Measurements from ENCODE around the gene NSUN7. TPM values are rescaled to one million over a fixed set of nuclear protein-coding genes. Genes with fewer than 3 reads are reported as not detected.
"Not testable (repeated sequence)": the region's sequence is repeated elsewhere in the genome, so short reads cannot be mapped to it uniquely, and the experiment has no call there.

NSUN7 gene
- total RNA-seq, 1 donor from 2014 or later, result not detected

DNA sequence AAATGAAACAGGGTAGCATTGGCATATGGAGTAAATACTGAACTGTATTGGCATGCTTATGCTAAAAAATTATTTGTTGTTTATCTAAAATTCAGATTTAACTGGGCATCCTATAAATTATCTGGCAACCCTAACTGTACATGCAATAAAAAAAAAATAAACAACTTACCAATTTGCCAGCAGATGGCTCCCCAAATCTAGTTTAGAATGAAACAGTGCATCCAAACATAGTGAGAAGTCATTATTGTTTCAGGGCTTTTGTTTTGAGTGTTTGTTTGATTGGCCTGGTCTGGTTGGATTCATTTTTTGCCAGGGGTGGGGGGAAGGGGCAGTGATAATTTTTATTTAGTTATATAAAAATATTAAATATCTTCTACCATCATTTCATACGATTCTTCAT, 12.8 kb upstream of the NSUN7 start:
- peak; percentile 63 for DNase-seq

DNA sequence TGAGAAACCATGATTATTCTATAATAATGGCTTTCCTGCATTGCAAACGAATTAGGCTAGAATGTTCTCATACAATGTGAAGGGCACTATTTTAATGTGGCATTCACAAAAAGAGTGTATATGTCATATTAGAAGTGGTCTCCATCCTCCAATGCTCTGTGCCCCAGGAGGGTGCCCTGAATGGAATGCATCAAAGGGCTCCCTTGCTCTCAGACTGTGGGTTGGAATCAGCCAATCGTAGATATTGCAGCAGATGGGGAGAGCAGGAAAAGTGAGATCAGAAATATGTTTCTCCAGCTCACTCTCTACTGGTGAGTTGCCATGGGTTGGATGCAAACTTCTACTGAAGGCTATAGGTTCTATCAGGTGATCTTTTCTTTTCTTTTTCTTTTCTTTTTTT, 11.9 kb upstream of the NSUN7 start:
- no peak for DNase-seq

DNA sequence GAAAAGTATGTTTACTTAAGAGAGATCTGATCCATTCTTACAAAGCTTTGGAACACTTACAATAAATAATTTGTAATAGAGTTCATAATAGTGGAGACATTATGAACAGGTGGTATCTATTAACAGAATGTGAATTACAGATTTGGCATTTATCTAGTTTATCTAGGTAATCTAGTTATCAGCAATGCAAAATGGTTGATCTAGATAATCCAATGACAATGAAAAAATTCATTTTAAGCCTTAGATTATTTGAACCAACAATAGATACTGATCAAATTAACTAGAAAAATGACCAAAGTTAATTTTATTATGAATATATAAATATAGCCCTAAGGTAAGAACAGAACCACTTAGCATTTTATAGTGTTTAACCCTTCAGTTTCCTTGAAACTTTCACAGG, 10.4 kb upstream of the NSUN7 start:
- DNase-seq, result no peak

DNA sequence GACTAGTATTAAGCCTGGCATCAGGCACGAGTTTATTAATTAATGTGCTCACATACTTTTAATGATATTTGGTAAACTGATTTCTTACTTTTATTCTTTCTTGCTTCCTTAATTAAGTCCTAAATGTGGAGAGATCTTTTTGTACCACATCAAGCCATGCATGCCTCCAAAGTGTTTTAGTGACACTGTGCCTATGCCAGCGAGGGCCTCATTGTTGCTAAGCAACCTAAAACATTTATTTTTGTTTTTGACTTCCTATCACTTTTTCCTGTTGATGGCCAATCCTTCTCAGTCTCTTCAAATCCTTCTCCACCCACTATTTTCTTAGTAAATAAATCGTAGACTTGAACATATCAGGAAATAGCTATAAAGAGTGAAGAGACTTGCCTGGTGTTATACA, 5.5 kb upstream of the NSUN7 start:
- no peak for DNase-seq

DNA sequence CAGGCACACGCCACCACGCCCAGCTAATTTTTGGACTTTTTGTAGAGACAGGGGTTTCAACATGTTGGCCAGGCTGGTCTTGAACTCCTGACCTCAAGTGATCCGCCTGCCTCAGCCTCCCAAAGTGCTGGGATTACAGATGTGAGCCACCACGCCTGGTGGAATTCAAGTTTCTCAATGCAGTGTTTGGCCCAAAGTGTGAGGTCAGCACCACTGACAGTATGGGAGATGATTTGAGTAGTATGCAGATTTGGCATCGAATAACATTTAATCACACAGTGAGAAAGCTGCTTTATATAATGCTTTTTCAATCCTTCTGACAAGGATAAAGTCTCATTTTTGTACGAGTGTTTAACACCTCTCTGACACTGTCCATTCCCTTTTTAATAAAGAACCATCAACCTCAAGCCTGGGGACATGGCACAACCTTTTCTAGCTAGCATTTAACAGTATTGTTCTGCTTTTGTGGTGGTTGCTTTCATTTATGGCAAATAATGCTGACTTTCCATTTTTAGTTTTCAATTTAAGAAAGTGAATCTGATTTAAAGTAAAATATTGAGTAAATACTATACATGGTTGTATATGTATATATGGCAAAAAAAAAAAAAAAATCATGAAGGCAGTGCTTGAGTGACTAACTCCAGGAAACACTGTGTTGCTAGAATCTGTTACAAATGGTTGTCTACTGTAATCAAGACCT, 4.3 kb upstream of the NSUN7 start:
- DNase-seq, result no peak

DNA sequence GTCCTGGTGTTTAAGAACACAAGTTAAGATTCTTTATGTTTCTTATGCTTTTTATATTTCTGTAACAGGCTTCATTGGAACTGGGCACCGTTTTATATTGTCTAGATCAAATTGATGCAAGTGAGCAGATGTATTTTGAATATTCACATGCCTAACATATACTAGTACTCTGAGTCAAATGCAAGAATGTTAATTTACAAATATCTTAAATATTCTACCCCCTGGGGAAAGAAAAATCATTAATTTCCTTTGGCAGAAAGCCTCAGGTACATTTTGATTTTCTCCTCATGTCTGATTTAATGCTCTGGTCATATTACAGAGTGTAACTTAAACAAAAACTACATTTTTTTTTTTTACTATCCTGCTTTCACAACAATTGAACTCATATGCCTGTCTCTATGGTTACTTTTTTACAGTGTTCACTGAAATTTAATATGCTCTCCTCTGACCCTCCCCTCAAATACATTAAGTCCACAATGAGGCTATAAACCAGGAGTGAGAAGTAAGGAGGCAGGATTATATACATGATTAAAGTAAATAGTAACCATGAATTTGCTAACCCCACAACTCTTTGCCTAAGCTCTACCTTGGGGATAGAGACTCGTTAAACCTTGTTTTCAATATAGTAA, 2.4 kb upstream of the NSUN7 start:
- DNase-seq, result no peak

DNA sequence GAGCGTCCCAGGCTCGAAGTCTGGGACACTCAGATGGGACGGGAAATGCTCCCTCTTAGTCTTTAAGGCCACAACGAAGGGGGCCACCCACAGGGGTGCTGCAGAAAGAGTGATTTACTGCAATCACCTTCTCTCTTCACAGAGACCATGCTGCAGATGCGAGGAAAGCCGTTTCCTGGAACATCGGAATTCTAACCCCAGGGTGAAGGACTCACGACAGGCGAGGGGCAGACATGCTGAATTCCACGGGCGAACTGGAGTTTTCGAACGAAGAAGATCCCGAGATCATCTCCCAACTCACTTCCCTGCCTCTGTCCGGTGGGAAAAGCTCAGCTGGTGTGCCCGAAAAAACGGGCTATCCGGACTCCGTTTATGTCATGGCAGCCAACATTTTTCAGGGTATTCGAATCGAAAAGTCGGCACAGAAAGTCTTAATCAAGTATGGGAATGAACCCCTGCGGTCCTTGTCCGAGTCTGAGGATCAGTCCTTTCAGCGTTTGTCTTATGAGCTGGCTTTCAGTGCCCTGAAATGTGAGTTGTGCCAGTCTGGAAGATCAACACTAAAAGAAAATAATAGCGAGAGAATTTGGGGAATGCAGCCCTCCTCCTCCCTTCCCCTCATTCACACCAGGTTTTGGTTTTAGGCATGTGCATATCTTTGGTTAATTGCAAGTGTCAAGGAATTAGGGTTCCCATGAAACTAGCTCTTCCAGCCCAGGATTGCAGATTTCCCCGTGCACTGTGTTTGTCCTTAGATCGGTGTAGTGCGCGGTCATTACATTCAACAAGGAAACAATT, 905 bp downstream of the NSUN7 start:
- DNase-seq, result peak; percentile 12

DNA sequence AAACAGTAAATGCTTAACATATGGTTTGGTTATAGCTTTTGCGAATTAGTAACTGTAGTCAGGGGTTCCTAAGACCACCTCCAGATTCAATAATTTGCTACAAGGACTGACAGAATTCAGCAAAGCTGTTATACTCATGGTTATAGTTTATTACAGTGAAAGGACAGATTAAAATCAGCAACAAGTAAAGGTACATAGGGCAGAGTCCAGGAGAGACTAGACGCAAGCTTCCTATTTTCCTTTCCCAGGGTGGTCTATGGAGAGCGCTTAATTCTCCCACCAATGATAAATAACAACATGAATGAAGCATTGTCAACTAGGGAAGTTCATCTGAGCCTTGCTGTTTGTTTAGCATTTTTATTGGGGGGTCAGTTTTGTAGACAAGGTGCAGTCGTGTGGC, 5.9 kb downstream of the NSUN7 start:
- no peak for DNase-seq

DNA sequence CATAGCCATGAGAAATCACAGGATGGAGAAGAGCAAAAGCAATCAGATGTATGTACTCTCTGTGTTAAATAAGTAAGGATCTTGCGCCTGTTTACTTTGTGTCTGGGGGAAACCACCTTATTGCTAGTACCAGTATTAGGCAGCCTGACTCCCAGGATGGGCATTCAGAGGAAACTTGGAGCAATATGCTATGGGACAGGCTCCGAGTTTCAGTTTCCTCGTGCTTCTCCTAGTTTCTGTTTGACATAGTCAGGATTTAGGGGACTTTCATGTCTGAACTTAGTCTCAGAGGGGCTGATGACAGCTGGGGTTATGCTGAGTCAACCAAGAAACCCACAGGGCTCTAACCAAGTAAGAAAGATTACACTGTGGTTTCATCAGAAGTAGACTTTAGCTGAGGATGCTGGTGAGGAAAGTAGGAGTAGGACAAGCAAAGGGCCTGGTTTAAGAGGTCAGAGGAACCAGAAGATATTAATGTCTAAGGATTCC, 13.5 kb downstream of the NSUN7 start:
- no peak for DNase-seq

DNA sequence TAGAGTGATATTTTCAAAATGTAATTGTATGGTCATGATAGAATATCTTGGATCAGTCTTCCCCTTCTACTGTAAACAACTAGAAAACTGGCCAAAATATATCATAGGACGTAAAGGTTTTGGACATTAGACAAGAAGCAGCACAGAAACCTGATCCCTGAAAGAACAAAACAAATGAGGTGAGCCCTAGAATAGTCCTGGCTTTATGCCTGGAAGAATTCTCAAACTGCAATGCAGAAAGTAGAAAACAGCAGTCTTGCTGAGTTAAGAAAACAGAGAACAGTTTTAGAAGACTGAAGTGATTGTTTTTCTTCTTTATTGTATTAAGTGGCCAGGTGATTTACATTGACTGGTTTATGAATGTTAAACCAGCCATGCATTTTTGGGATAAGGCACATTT, 19.5 kb downstream of the NSUN7 start:
- no peak for DNase-seq

DNA sequence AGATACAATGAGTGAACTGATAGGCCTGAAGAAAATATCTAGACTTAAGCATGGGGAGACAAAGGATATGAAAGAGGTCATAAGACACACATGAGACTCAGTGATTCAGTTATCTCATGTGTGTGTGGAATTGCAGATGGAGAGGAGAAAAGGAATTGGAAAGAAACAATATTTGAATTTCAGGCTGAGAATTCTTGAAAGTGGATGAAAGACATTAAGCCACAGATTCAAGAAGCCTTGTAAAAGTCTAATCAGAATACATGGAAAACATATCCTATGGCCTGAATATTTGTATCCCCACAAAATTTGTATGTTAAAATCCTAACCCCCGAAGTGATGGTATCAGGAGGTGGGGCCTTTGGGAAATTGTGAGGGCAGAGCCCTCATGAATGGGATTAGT, 28.3 kb downstream of the NSUN7 start:
- no peak for DNase-seq

DNA sequence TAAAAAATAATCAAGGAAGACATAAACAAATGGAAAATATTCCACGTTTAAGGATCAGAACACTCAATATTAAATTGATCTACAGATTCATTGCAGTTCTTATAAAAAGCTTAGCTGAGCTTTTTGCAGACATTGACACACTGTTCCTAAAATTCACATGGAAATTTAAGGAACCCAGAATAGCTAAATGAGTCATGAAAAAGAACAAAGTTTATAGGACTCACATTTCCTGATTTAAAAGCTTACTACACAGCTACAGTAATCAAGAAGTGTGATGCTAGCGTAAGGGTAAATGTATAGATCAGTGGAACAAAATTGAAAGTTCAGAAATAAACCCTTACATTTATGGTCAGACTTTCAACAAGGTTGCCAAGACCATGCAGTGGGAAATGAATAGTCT, 33.1 kb downstream of the NSUN7 start:
- no peak for DNase-seq

DNA sequence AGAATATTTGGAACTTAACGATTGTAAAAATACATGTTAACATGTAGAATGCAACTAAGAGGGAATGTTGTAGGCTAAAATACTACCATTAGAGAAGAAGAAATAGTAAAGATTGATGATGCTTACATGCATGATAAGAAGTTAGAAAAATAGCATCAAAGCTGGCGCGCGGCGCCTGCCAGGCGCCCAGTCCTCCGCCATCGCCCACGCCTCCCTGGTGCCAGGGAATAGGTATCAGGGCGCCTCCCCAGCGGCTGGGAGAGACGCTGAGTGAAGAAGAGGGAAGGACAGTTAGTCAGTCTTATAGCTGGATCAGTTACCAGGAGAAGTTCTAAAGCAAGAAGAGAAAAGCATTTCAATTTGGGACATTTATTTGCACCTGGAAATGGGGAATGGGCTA, 36.0 kb downstream of the NSUN7 start:
- DNase-seq, result no peak

DNA sequence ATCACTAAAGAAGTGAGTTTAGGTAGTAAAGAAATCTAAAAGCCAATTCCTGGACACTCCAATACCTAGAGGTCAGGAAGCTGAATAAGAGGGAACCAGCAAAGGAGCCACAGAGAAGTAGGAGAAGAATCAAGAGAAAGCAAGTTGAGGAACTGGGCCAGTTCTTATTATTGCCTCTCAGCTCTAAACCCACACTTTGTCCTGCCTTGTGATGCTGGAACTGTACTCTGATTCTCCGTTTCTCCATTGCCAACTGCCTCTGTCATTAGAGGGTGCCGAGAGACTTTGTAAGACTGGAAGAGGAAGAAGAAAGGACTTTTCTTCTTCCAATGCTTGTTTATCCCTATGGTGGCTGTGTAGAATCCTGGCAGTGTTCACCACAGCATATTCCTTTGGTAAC, 38.6 kb downstream of the NSUN7 start:
- no peak for DNase-seq

DNA sequence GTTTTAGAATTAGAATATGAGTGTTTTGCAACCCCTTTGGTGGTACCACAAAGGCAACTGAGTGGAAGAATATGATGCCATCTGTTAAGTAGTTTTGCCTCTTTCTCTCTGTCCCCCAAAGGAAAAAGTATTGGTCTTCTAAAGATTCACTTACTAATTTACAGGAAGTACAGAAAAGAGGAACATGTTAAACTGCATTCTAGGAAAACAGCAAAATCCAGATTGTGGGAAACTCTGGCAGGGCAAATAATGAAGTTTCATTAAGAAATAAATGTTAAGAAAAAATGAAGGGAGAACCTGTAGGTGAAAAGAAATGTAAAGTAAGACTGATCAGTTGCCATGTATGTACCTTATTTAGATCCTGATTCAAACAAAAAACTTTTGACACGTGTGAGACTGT, 39.3 kb downstream of the NSUN7 start:
- DNase-seq, result no peak

DNA sequence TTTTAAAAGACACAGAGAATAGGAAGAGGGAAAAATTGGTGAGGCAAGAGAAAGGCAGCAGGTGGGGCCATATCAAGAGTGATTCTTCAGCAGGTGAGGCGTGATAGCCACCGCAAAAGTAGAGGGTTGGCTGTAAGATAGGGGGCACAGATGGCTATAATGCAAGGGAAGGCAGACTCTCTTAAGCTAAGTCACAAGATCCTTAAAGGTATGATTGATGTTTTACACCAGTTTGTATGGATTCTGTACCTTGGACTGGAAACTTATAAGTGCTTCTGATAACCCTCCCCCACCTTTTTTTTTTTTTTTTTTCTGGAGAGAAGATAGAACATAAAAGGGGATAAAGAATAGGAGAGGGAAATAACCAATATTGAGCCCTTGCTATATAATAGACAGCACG, 40.0 kb downstream of the NSUN7 start:
- no peak for DNase-seq

DNA sequence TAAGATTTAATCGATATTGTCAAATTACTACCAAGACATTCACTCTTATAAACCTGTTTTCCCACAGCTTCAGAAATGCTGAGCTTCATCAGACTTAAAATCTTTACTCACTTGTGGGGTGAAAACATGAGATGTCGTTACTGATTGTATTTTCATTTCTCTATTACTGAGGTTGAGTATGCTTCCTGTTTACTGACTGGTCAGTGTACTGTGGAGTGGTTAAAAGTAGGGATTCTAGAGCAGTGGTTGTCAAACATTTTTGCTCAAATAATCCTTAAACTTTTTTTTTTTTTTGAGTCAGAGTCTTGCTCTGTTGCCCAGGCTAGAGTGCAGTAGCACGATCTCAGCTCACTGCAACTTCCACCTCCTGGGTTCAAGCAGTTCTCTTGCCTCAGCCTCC, 50.3 kb downstream of the NSUN7 start:
- DNase-seq, result no peak

DNA sequence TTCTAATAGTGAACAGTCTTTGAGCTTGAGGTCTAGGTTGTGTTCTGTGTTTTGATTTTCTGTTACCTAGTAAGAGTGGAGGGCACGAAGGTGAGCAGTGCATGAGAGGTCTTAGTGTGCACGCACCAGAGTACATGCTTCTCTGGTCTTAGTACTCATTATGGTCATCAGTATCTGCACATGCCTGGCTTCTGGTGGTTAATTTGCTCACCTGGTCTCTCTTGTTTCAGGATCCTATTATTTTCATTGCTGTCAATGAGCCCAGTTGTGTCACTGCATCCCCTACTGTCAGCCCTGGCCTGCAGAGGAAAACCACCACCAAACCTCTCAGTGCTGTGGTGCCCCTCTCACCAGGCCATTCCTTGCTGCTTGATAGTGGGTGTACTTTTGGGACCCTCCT, 54.8 kb downstream of the NSUN7 start:
- DNase-seq, result no peak

DNA sequence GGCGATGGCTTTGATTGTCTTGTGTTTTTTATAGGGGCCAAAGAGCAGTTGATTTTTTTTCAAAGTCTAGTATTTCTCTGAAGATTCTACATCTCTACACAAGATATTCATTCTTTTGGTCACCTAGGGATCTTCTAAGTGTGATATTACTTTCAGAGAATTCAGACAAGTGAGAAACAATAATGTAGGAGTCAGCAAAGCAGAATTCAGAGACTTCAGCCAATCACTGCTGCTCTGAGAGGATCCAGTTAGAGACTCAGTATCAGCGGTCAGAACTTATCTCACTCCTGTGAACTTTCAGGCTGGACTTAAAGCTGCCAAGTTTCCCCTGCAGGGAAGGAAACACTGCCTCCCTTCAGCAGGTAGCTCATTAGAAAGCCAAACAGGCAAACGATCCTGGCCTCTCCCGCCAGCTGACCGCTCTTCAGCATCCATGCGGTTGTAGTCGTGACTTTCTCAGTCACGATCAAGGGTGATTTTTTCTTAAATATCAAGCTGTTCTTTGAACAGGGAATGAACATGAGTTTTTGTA, 59.2 kb downstream of the NSUN7 start:
- DNase-seq, result no peak

DNA sequence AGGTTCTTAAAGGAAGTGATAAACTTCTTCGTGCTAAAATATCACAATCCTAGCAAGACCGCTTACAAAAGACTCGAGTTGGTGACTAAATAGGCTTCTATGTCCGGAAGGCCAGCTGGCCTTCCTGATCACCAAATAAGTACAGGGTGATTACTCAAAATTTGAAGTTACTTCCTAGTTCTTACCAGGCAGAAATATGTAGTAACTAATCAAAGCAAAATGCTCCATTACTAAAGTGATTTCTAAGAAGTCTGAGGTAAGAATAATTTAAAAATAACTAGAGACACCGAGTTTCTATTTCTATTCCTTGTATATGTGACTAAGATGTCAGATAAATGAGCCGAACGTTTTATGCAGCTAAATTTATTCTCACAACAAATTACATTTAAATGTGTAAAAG, 62.2 kb downstream of the NSUN7 start:
- peak; percentile 73 for DNase-seq

DNA sequence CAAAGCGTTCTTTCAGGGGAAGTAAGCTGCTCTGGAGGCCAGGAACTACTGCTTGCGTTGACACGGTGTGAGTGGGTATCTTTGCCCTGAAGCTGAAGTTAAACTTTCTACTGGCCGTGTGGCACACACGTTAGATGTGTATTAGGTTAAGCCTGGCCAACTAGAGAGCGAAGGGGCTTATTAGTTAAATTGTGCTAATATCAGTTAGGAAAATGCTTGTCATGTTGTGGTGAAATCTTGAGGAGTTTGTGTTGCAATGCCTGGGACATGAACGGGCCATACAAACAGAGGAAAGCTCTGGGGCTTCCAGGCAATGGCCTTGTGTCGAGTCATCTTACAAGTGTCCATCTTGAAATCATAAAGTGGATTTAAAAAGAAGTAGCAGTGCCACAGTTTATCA, 62.6 kb downstream of the NSUN7 start:
- peak; percentile 41 for DNase-seq

DNA sequence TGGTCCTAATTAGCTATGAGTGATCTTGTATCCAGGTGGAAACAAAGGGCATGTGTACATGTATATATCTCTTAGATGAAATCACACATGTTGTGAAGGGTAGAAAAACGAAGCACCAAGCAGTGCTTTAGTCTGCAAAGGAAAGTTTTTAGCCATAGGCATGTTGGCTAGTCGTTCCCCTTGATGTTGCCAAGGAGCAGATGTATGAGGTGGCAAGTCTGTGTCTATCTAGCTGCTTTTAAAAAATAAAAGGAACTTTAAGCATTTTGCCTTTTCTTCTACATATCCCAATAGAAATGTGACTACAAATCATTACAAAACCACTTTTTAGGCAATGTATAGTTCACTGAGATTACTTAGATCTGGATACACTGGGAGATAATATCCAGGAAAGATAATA, 63.1 kb downstream of the NSUN7 start:
- no peak for DNase-seq

DNA sequence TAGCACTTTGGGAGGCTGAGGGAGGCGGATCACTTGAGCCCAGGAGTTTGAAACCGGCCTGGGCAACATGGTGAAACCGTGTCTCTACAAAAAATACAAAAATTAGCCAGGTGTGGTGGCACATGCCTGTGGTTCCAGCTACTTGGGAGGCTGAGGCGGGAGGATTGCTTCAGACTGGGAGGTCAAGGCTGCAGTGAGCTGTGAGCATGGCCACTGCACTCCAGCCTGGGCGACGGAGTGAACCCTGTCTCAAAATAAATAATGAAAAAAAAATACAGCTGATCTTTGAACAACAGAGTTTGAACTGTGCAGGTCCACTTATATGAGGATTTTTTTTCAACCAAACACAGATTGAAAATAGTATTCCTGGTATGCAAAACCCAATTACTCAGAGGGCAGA, 67.4 kb downstream of the NSUN7 start:
- not testable (repeated sequence) for DNase-seq

DNA sequence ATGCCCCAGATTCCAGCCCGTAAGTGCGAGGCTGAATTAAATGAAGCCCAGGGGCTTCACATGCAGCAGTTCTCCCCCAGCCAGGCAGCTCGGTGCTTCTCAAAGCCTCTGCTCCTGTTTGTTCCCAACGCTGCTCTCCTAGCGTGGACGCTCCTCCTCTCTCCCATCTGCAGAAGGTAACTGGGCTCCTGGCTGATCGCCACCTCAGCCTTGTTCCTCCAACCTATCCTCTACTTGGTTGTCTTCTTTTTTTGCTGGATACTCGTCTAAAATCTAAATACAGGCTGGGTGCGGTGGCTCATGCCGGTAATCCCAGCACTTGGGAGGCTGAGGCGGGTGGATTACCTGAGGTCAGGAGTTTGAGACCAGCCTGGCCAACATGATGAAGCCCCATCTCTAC, 70.3 kb downstream of the NSUN7 start:
- DNase-seq, result no peak
